Activated CD4-positive, alpha-beta T cell treated with anti-CD3 and anti-CD28 coated beads, Interleukin-2, amount 10 ng/mL, durations not matched to agents 7 days and 5 days (primary cell): ENCODE results near the gene KLHL12. TPM values are rescaled to one million over a fixed set of nuclear protein-coding genes. Genes with fewer than 3 reads are reported as not detected.
"Not testable (repeated sequence)": the region's sequence is repeated elsewhere in the genome, so short reads cannot be mapped to it uniquely, and the experiment has no call there.

Experiments
- CTCF ChIA-PET: fragments of 350-600 bp; sonication (Branson Sonifier 250); formaldehyde crosslinking; loops from one replicate; lab custom pipeline; 2021; ENCODE audit warnings: antibody characterized with exemption; lab: Charles Lee
- POLR2A ChIA-PET: fragments of 350-600 bp; sonication (Branson Sonifier 250); formaldehyde crosslinking; loops from one replicate; lab custom pipeline; 2021; ENCODE audit warnings: antibody characterized with exemption; lab: Charles Lee
- DNase-seq: peaks from one replicate; pipeline ENCODE4 v3.0.0-alpha.2; 2020
- H3K27ac Mint-ChIP-seq: one replicate; pipeline ENCODE4 v1.8.0; 2021; ENCODE audit warnings: mild to moderate bottlenecking, moderate library complexity, mixed read lengths
- H3K27me3 Mint-ChIP-seq: one replicate; pipeline ENCODE4 v1.8.0; 2021; ENCODE audit warnings: mixed read lengths
- H3K36me3 Mint-ChIP-seq: one replicate; pipeline ENCODE4 v1.8.0; 2021; ENCODE audit warnings: low read depth, mixed read lengths
- H3K4me1 Mint-ChIP-seq: one replicate; pipeline ENCODE4 v1.8.0; 2021; ENCODE audit warnings: mixed read lengths
- H3K4me3 Mint-ChIP-seq: one replicate; pipeline ENCODE4 v1.8.0; 2021; ENCODE audit warnings: mild to moderate bottlenecking, moderate library complexity, mixed read lengths
- H3K9me3 Mint-ChIP-seq: one replicate; pipeline ENCODE4 v1.8.0; 2021; ENCODE audit warnings: mixed read lengths
- total RNA-seq, 2 experiments: library from RNA; stranded (reverse); gene quantifications; one replicate each; pipeline ENCODE4 v1.2.3, GENCODE V29; 2021

The KLHL12 gene
- total RNA-seq, 2 experiments from 2014 or later = 31.4 to 31.5 TPM

DNA sequence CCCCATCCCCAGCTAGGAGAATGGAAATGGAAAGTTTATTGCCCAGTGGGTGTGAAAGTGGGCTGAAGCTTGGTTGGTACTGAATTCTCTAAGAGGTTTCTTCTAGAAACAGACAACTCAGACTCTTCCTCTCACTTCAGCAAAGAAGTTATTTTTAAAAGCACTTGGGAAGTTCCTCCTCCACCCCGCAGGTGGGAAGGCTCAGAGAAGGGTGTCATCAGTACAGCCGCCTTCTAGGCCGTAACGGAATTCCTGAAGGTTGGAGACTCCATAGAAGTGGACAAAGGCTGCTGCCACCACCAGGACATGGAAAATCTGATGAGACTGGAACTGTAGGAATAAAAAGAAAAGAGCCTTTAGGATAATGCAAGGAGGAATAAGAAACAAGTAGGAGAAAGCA, 14.3 kb upstream of the KLHL12 start:
- ChIA-PET CTCF (no interaction called here), POLR2A (no interaction called here)
- H3K9me3 Mint-ChIP-seq = no peaks in the 10 kb centered on the region

GRCh38 chr1:202940561-202940960, 13.5 kb upstream of the KLHL12 start:
- Mint-ChIP-seq H3K27ac (no peak overlapping the region), H3K9me3 (no peaks in the 10 kb centered on the region), H3K4me3 (no peak overlapping the region), H3K4me1 (no peaks in the 10 kb centered on the region), H3K36me3 (peaks cover 44% of the 10 kb centered on the region), H3K27me3 (no peaks in the 10 kb centered on the region)
- CTCF ChIA-PET = no interaction called here
- POLR2A ChIA-PET = interaction anchor here (0.7 kb wide), 1 partner anchor 655 kb away, joined by 3 read pairs; no protein-coding TSS in a partner anchor
- no peak for DNase-seq

More for the DNA sequence above, 14.3 kb upstream of the KLHL12 start:
- Mint-ChIP-seq H3K27ac (no peak overlapping the region), H3K4me1 (no peaks in the 10 kb centered on the region), H3K4me3 (no peak overlapping the region), H3K36me3 (peaks cover 51% of the 10 kb centered on the region), H3K27me3 (no peaks in the 10 kb centered on the region)
- DNase-seq = no peak

DNA sequence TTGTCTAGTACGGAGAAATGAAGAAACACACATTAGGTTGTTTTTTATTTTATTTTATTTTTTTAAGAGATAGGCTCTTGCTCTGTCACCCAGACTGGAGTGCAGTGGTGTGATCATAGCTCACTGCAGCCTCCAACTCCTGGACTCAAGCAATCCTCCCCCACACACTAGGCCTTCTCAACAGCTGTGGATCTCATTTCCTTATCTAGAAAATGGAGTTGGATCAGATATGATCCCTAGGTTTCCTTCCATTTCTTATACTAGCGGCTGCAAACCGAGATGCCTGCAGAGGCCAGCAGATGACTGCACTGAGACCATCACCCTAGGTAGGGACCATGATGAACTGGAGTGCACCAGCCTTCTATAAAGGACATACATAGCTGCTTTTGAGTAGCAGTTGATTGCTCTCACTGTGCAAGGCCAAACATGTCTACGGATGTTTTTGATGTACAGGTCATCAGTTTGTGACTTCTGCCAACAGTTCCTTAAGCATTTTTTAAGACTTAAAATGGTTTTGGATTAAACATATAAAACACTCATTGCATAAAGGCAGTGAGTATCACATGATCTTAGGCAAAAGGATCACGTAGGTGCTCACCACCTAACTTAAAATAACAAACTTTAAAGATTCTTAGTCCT, 11.4 kb upstream of the KLHL12 start:
- H3K9me3 Mint-ChIP-seq = no peaks in the 10 kb centered on the region
- ChIA-PET CTCF (no interaction called here), POLR2A (no interaction called here)
- no peak overlapping the region for H3K4me3 Mint-ChIP-seq
- no peak overlapping the region for H3K27ac Mint-ChIP-seq
- no peak for DNase-seq
- H3K36me3 Mint-ChIP-seq = peaks cover 25% of the 10 kb centered on the region
- H3K27me3 Mint-ChIP-seq = peaks cover 14% of the 10 kb centered on the region
- no peaks in the 10 kb centered on the region for H3K4me1 Mint-ChIP-seq

- H3K4me3 Mint-ChIP-seq, H3K9me3 Mint-ChIP-seq: not testable (repeated sequence)
- H3K27me3 Mint-ChIP-seq = peaks cover 25% of the 10 kb centered on the region
These were observed 9.4 kb upstream of the KLHL12 start for GRCh38 chr1:202936409-202936808.

DNA sequence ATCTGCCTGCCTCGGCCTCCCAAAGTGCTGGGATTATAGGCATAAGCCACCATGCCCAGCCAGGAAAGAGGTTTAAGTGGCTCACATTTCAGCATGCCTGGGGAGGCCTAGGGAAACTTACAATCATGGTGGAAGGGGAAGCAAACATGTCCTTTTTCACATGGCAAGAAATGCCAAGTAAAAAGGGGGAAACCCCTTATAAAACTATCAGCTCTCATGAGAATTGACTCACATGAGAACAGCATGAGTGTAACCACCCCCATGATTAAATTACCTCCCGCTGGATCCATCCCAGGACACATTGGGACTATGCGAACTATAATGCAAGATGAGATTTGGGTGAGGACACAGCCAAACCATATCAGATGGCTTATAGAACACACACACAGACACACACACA, 8.8 kb upstream of the KLHL12 start:
- H3K4me3 Mint-ChIP-seq = no peak overlapping the region
- no peaks in the 10 kb centered on the region for H3K4me1 Mint-ChIP-seq
- H3K36me3 Mint-ChIP-seq = peaks cover 8% of the 10 kb centered on the region
- POLR2A ChIA-PET = no interaction called here
- CTCF ChIA-PET = no interaction called here
- DNase-seq = no peak
- no peak overlapping the region for H3K27ac Mint-ChIP-seq
- no peaks in the 10 kb centered on the region for H3K9me3 Mint-ChIP-seq
- H3K27me3 Mint-ChIP-seq = peaks cover 28% of the 10 kb centered on the region

More at GRCh38 chr1:202936409-202936808, 9.4 kb upstream of the KLHL12 start:
- H3K4me1 Mint-ChIP-seq, POLR2A ChIA-PET, DNase-seq, H3K27ac Mint-ChIP-seq, CTCF ChIA-PET: not testable (repeated sequence)
- H3K36me3 Mint-ChIP-seq = peaks cover 12% of the 10 kb centered on the region

DNA sequence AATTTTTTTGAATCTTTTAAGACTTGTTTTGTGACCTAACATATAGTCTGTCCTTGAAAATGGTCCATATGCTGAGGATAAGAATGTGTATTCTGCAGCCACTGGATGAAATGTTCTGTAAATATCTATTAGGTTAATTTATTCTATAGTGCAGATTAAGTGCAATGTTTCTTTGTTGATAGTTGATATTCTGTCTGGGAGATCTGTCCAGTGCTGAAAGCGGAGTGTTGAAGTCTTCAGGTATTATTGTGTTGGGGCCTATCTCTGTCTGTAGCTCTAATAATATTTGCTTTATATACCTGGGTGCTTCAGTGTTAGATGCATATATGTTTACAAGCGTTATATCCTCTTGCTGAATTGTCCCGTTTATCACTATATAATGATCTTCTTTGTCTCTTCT, 7.7 kb upstream of the KLHL12 start:
- no peak overlapping the region for H3K4me3 Mint-ChIP-seq
- DNase-seq = no peak
- POLR2A ChIA-PET = no interaction called here

GRCh38 chr1:202932476-202932875, 5.4 kb upstream of the KLHL12 start:
- Mint-ChIP-seq H3K9me3 (no peaks in the 10 kb centered on the region), H3K27ac (no peak overlapping the region), H3K4me3 (no peak overlapping the region), H3K36me3 (no peaks in the 10 kb centered on the region), H3K4me1 (no peaks in the 10 kb centered on the region), H3K27me3 (peaks cover 34% of the 10 kb centered on the region)
- POLR2A ChIA-PET = no interaction called here
- CTCF ChIA-PET = interaction anchor here (1.3 kb wide), 1 partner anchor 13 kb away, joined by 3 read pairs; no protein-coding TSS in a partner anchor
- no peak for DNase-seq

More for the DNA sequence above, 7.7 kb upstream of the KLHL12 start:
- no peaks in the 10 kb centered on the region for H3K4me1 Mint-ChIP-seq
- no peaks in the 10 kb centered on the region for H3K9me3 Mint-ChIP-seq
- H3K27me3 Mint-ChIP-seq = peaks cover 32% of the 10 kb centered on the region
- CTCF ChIA-PET = interaction anchor here (0.6 kb wide), 1 partner anchor 60 kb away, joined by 3 read pairs; no protein-coding TSS in a partner anchor
- peaks cover 5% of the 10 kb centered on the region for H3K36me3 Mint-ChIP-seq
- H3K27ac Mint-ChIP-seq = no peak overlapping the region

- Mint-ChIP-seq H3K27me3 (no peaks in the 10 kb centered on the region), H3K4me3 (no peak overlapping the region), H3K27ac (no peak overlapping the region), H3K36me3 (peaks cover 20% of the 10 kb centered on the region), H3K9me3 (no peaks in the 10 kb centered on the region), H3K4me1 (peaks cover 29% of the 10 kb centered on the region)
- CTCF ChIA-PET = interaction anchor here (0.6 kb wide), 1 partner anchor 45 kb away, joined by 3 read pairs; no protein-coding TSS in a partner anchor
- DNase-seq = no peak
- POLR2A ChIA-PET = no interaction called here
These were observed 3.5 kb downstream of the KLHL12 start for GRCh38 chr1:202923533-202923932.

DNA sequence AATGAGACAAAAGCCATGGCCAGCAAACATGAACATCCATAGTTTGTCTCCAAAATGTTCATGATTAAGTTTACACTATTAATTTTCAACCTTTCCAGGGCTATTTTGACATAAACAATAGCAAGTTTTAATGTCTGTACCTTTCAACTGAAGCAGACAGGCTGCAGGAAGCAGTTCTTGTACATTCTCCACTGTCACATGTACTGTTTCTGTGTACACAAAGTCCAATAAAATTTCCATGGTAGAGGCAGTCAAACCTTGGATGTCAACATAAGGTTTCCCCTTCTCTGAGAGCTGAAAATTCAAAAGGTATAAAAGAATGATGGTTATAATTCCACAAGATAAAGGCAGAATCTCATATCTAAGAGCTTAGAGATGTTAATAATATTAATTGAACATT, 7.4 kb downstream of the KLHL12 start:
- Mint-ChIP-seq H3K4me1 (peaks cover 15% of the 10 kb centered on the region), H3K36me3 (peaks cover 35% of the 10 kb centered on the region), H3K9me3 (no peaks in the 10 kb centered on the region), H3K27ac (no peak overlapping the region), H3K4me3 (no peak overlapping the region), H3K27me3 (no peaks in the 10 kb centered on the region)
- DNase-seq = no peak
- ChIA-PET POLR2A (no interaction called here), CTCF (no interaction called here)

- POLR2A ChIA-PET = no interaction called here
- H3K9me3 Mint-ChIP-seq = no peaks in the 10 kb centered on the region
These were observed 11.9 kb downstream of the KLHL12 start for GRCh38 chr1:202915146-202915545.

DNA sequence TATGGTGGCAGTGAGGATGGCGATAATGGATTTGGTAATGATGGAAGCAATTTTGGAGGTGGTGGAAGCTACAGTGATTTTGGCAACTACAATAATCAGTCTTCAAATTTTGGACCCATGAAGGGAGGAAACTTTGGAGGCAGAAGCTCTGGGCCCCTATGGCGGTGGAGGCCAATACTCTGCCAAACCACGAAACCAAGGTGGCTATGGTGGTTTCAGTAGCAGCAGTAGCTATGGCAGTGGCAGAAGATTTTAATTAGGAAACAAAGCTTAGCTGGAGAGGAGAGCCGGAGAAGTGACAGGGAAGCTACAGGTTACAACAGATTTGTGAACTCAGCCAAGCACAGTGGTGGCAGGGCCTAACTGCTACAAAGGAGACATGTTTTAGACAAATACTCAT, 14.6 kb downstream of the KLHL12 start:
- DNase-seq = peak; percentile 18
- H3K27me3 Mint-ChIP-seq, POLR2A ChIA-PET, H3K4me3 Mint-ChIP-seq, H3K9me3 Mint-ChIP-seq: not testable (repeated sequence)
- CTCF ChIA-PET = interaction anchor here (0.6 kb wide), 2 partner anchors 33 to 754 kb away, joined by 3 read pairs; no protein-coding TSS in a partner anchor
- Mint-ChIP-seq H3K4me1 (peaks cover 18% of the 10 kb centered on the region), H3K36me3 (peaks cover 42% of the 10 kb centered on the region), H3K27ac (peak overlapping the region; percentile 27)

More at GRCh38 chr1:202915146-202915545, 11.9 kb downstream of the KLHL12 start:
- Mint-ChIP-seq H3K36me3 (peaks cover 57% of the 10 kb centered on the region), H3K4me3 (no peak overlapping the region), H3K27me3 (no peaks in the 10 kb centered on the region), H3K27ac (no peak overlapping the region), H3K4me1 (peaks cover 18% of the 10 kb centered on the region)
- CTCF ChIA-PET = interaction anchor here (0.9 to 1.2 kb wide), 2 partner anchors 12 to 23 kb away, joined by 3 read pairs; partner anchors contain the start of gene KLHL12
- no peak for DNase-seq

GRCh38 chr1:202909494-202909893, 17.5 kb downstream of the KLHL12 start:
- no peak for DNase-seq
- CTCF ChIA-PET = interaction anchor here (0.8 kb wide), 1 partner anchor 13 kb away, joined by 3 read pairs; no protein-coding TSS in a partner anchor
- no peak overlapping the region for H3K4me3 Mint-ChIP-seq
- peaks cover 35% of the 10 kb centered on the region for H3K36me3 Mint-ChIP-seq
- peaks cover 18% of the 10 kb centered on the region for H3K4me1 Mint-ChIP-seq
- H3K27ac Mint-ChIP-seq = no peak overlapping the region
- no peaks in the 10 kb centered on the region for H3K9me3 Mint-ChIP-seq
- POLR2A ChIA-PET = no interaction called here
- H3K27me3 Mint-ChIP-seq = no peaks in the 10 kb centered on the region

- Mint-ChIP-seq H3K4me1 (peaks cover 18% of the 10 kb centered on the region), H3K27ac (no peak overlapping the region), H3K9me3 (no peaks in the 10 kb centered on the region), H3K4me3 (no peak overlapping the region), H3K27me3 (no peaks in the 10 kb centered on the region), H3K36me3 (peaks cover 35% of the 10 kb centered on the region)
- CTCF ChIA-PET = no interaction called here
- no peak for DNase-seq
- POLR2A ChIA-PET = no interaction called here
These were observed 18.0 kb downstream of the KLHL12 start for GRCh38 chr1:202908998-202909397.
